Pancreas (tissue), 10 donors: ENCODE measurements around the gene SH3D19. TPM values are rescaled to one million over a fixed set of nuclear protein-coding genes. Genes with fewer than 3 reads are reported as not detected.

Source experiments
- ATAC-seq, 4 donors: fragments of 200-7000 bp; cut with Tn5 transposase; one replicate each; pipeline versions ENCODE4 v1.8.0 to v1.9.1; 2020; ENCODE audit warnings: mild to moderate bottlenecking in 4 of 4, moderate library complexity in 4 of 4
- DNase-seq, 6 donors: peaks; one replicate each; pipeline ENCODE4 v3.0.0-alpha.2; 2020
- FAIRE-seq: peaks from 2 replicates; lab custom pipeline; 2012; peaks lifted over from hg19 to GRCh38; lab: Jason Lieb, UNC
- H3K27ac ChIP-seq, 4 donors: fragments of 200-600 bp; sonication (generic); 1 replicate in 3 of 4; 2 replicates in 1 of 4; pipeline versions ENCODE4 v1.5.0 to v1.8.0; 2020
- H3K27me3 ChIP-seq, 4 donors: fragments of 200-600 bp; one replicate each; pipeline ENCODE4 v1.8.0; 2021
- H3K36me3 ChIP-seq, 3 donors: fragments of 200-600 bp; sonication (generic) in 1 of 3; one replicate each; pipeline versions ENCODE4 v1.5.0 to v1.8.0; 2020 to 2021
- H3K4me1 ChIP-seq, 3 donors: fragments of 200-600 bp; one replicate each; pipeline ENCODE4 v1.8.0; 2021
- H3K4me3 ChIP-seq, 4 donors: fragments of 200-600 bp; sonication (generic) in 2 of 4; one replicate each; pipeline versions ENCODE4 v1.5.0 to v1.8.0; 2020 to 2021
- H3K9me3 ChIP-seq, 4 donors: fragments of 200-600 bp; one replicate each; pipeline ENCODE4 v1.8.0; 2021
- WGBS, 2 donors: extraction: QIAGEN DNeasy Blood & Tissue Kit; methylation state at CpG; one replicate each; pipeline ENCODE4 v1.1.7; 2013; 5-methylcytosine and 5-hydroxymethylcytosine counted together
- intact Hi-C, 3 donors: fragments of 100-400 bp; cut with DNase I; formaldehyde crosslinking; loops; one replicate each; pipeline versions ENCODE4 v1.11.1 to v1.14.2; 2022
- polyA plus RNA-seq, 2 donors: library from polyadenylated mRNA; stranded (reverse); fragments of 200-250 nt; gene quantifications; one replicate each; pipeline ENCODE4 v1.2.3, GENCODE V29; 2013
- total RNA-seq, 6 donors: library from RNA; stranded (reverse); fragmentation: NEBNext Ultra II Directional in 4 of 6; extraction: Animal tissue kit (Norgen Biotek cat#: 25700) in 4 of 6; gene quantifications; one replicate each; pipeline versions ENCODE4 v1.2.1 to v1.2.4, GENCODE V29; 2021 to 2023
- TF ChIP-seq, protein P1 (sequence below), 4 donors: fragments of 200-600 bp; sonication (generic) in 3 of 4; IDR thresholded peaks; one replicate each; pipeline versions ENCODE4 v1.5.0 to v1.8.0; 2021; ENCODE audit warnings: antibody characterized with exemption in 4 of 4
- donor health status: healthy with polysubstance abuse.
- donor health status: DM: no; HTN: no; CAD: no; lungs with moderate emphysema.
- donor health status: DM: no; HTN: no; CAD: no.
- donor health status: control.
- donor health status: control.
- donor health status: Bipolar disorder and iron deficiency.
- donor health status: DM: yes; HTN: yes; CAD: no.
- donor health status: DM: no; HTN: no; CAD: no.
- donor health status: DM: no; HTN: no; CAD: no.
- donor health status: DM: yes; HTN: yes; CAD: no.

Gene SH3D19
- total and polyA plus RNA-seq, 8 donors: 11.9 to 34.5 (median 12.9) TPM

DNA sequence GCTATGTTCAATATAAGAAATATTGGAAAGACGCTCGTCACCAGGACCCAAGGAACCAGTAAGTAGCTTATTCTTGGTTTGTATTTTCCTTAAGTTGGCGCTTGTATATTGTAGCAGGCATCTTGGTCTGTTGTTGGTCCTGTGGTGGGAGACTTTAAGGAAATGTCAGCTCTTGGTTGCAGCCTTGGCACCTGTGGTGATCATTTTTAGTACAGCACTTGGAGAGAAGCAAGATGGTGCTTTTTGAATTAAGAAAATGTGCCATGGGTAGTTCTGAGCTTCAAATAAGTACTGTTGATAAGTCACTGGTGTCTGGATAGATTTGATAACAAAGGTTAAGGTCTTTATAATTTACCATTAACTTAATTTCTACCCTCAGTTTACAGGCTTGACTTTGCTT lies 224.9 kb downstream of the SH3D19 start:
- no peaks in the 10 kb centered on the region for H3K27me3 ChIP-seq
- intact Hi-C loops: no loop called here
- H3K27ac ChIP-seq: peak overlapping the region in 1 of 4 donors; percentile 86
- DNase-seq (no peak), FAIRE-seq (no peak), ATAC-seq (no peak)
- peaks cover 0 to 43% (median 23%) of the 10 kb centered on the region in 3 donors for H3K36me3 ChIP-seq
- no peaks in the 10 kb centered on the region for H3K9me3 ChIP-seq
- TF ChIP-seq, protein P1, sequence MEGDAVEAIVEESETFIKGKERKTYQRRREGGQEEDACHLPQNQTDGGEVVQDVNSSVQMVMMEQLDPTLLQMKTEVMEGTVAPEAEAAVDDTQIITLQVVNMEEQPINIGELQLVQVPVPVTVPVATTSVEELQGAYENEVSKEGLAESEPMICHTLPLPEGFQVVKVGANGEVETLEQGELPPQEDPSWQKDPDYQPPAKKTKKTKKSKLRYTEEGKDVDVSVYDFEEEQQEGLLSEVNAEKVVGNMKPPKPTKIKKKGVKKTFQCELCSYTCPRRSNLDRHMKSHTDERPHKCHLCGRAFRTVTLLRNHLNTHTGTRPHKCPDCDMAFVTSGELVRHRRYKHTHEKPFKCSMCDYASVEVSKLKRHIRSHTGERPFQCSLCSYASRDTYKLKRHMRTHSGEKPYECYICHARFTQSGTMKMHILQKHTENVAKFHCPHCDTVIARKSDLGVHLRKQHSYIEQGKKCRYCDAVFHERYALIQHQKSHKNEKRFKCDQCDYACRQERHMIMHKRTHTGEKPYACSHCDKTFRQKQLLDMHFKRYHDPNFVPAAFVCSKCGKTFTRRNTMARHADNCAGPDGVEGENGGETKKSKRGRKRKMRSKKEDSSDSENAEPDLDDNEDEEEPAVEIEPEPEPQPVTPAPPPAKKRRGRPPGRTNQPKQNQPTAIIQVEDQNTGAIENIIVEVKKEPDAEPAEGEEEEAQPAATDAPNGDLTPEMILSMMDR (IDR thresholded peaks at IDR 0.05): no peak
- WGBS, 2 donors: 8 to 12% methylated on average over 3 of the region's 3 CpGs
- H3K4me3 ChIP-seq: peak overlapping the region; percentile 47 to 86 (median 74)
- peaks cover 10 to 16% (median 11%) of the 10 kb centered on the region in 3 donors for H3K4me1 ChIP-seq

DNA sequence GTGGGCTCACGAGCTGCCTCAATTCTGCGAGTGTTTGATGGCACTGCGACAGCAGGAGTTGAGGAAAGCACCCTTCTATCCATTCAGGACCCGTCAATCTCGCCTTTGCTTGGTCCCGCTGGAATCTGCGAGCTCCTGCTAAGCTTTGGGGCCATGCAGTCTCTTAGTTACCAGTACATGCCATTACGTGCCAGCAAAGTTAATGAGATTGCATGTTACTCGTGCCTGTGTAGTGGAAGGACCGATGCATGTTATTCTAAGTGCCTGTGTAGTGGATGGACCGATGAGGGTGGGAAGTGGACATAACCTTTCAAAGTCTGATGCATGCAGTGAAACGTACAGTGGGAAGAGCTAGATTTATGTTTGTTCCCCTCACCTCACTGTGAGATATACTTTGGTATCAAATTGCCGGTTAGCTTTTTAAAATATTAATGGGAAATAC lies 225.4 kb downstream of the SH3D19 start:
- H3K27ac ChIP-seq: peak overlapping the region; percentile 80 to 86 (median 82)
- peaks cover 10 to 16% (median 11%) of the 10 kb centered on the region in 3 donors for H3K4me1 ChIP-seq
- peak overlapping the region; percentile 47 to 86 (median 74) for H3K4me3 ChIP-seq
- ATAC-seq: peak; percentile 19 to 41 (median 32)
- H3K9me3 ChIP-seq: no peaks in the 10 kb centered on the region
- H3K27me3 ChIP-seq: no peaks in the 10 kb centered on the region
- TF ChIP-seq, protein P1 (IDR thresholded peaks at IDR 0.05): no peak
- FAIRE-seq: no peak
- WGBS, 2 donors: 0% methylated on average over 13 of the region's 13 CpGs
- peaks cover 0 to 38% (median 22%) of the 10 kb centered on the region in 3 donors for H3K36me3 ChIP-seq
- intact Hi-C loops: no loop called here
- no peak for DNase-seq

DNA sequence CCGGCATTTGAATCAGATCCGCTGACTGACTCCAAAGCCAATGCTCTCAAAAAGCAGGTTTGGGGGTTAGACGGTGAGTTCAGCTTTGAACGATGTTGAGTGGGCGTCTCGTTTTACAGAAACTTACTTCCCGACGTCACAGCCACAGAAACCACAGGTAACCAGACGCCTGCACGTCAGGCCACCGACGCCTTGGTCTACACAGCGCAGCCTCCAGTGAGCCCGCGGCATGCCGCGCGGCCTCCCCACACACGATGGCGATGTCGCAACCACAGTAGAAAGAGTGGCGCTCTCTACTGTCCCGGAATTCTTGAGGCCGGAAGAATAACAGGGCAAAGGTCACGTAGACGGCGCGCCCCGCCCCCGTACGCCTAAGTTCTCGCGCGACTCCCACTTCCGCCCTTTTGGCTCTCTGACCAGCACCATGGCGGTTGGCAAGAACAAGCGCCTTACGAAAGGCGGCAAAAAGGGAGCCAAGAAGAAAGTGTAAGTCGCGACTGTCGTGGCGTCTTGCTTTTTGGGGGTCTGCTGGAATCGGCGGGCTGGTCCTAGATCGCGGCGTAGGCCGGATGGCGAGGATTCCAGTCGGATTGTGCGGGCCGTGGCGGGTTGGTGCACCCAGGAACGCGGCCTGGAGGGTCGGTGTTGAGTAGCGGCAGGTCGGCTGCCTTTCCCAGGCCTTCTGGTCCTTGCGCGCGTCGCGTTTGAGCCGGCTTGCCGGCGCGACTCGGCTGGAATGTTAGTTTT lies 226.0 kb downstream of the SH3D19 start, which contains the start of gene RPS3A:
Gene RPS3A (plus strand): TSS at position 400 of the 747 bp plus-strand sequence. CDS start 25 bp downstream, at position 425.
- H3K4me3 ChIP-seq: peak within 1 kb of the TSS; percentile 47 to 86 (median 74)
- TF ChIP-seq, protein P1 (IDR thresholded peaks at IDR 0.05): peak; percentile 65 to 74 (median 70)
- peaks cover 10 to 16% (median 11%) of the 10 kb centered on the region in 3 donors for H3K4me1 ChIP-seq
- peak; percentile 93 for FAIRE-seq
- peaks cover 0 to 32% (median 17%) of the 10 kb centered on the region in 3 donors for H3K36me3 ChIP-seq
- peak; percentile 96 to 98 (median 97) for ATAC-seq
- WGBS, 2 donors: 1% methylated on average over 69 of the region's 69 CpGs
- intact Hi-C loops: no loop called here
- H3K9me3 ChIP-seq: no peaks in the 10 kb centered on the region
- H3K27me3 ChIP-seq: no peaks in the 10 kb centered on the region
- peak within 1 kb of the TSS; percentile 80 to 86 (median 82) for H3K27ac ChIP-seq
- peak; percentile 94 to 98 (median 94) for DNase-seq

DNA sequence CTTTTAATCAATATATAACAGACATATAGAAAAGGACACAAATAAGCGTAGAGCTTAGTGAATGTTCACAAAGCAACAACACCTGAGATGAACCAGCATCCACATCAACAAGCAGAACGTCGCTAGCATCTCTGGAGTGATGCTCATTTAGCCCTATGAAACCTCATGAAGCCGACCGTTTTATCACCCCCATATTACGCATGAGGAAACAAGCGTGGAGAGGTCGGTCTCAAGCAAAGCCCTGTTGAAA lies 226.5 kb downstream of the SH3D19 start:
- peaks cover 0 to 29% (median 17%) of the 10 kb centered on the region in 3 donors for H3K36me3 ChIP-seq
- DNase-seq (no peak), ATAC-seq (peak; percentile 8 to 20 (median 14)), FAIRE-seq (no peak)
- intact Hi-C loops: no loop called here
- peak overlapping the region in 3 of 4 donors; percentile 8 to 86 (median 72) for H3K4me3 ChIP-seq
- no peaks in the 10 kb centered on the region for H3K9me3 ChIP-seq
- TF ChIP-seq, protein P1 (IDR thresholded peaks at IDR 0.05): no peak
- peak overlapping the region in 3 of 4 donors; percentile 11 to 86 (median 64) for H3K27ac ChIP-seq
- no peaks in the 10 kb centered on the region for H3K27me3 ChIP-seq
- WGBS, 2 donors: 17% methylated on average over 8 of the region's 8 CpGs
- H3K4me1 ChIP-seq: peaks cover 10 to 16% (median 11%) of the 10 kb centered on the region in 3 donors

DNA sequence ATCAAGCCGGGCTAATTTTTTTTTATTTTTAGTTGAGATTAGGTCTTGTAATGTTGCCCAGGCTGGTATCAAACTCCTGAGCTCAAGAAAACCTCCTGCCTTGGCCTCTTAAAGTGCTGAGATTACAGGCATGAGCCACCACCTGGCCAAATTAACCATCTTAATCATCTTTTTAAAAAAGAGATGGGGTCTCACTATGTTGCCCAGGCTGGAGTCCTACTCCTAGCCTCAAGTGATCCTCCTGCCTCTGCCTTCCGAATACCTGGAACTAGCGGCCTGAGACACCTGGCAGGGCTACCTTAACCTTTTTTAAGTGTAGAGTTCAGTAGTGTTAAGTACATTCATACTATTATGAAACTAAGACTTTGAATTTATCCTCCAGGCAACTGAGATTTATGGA lies 227.6 kb downstream of the SH3D19 start:
- DNase-seq: no peak
- ATAC-seq: no peak
- WGBS, 2 donors: 85 to 93% methylated on average over 3 of the region's 3 CpGs
- H3K36me3 ChIP-seq: peaks cover 0 to 17% (median 7%) of the 10 kb centered on the region in 3 donors
- no peak for FAIRE-seq
- intact Hi-C loops: no loop called here
- peaks cover 10 to 16% (median 11%) of the 10 kb centered on the region in 3 donors for H3K4me1 ChIP-seq
- no peaks in the 10 kb centered on the region for H3K9me3 ChIP-seq
- no peaks in the 10 kb centered on the region for H3K27me3 ChIP-seq
- no peak overlapping the region for H3K4me3 ChIP-seq
- TF ChIP-seq, protein P1 (IDR thresholded peaks at IDR 0.05): no peak
- H3K27ac ChIP-seq: no peak overlapping the region
